HG02943 (cell line): ENCODE measurements around the gene AFF3.
"Not testable (repeated sequence)": the region's sequence is repeated elsewhere in the genome, so short reads cannot be mapped to it uniquely, and the experiment has no call there.

Source experiments
- ATAC-seq: cut with Tn5 transposase; IDR thresholded peaks from one replicate; pipeline ENCODE4 v1.9.1; 2021; ENCODE audit warnings: mild to moderate bottlenecking, low read depth, moderate library complexity; ENCODE audit not compliant: unreplicated experiment

AFF3 gene

DNA sequence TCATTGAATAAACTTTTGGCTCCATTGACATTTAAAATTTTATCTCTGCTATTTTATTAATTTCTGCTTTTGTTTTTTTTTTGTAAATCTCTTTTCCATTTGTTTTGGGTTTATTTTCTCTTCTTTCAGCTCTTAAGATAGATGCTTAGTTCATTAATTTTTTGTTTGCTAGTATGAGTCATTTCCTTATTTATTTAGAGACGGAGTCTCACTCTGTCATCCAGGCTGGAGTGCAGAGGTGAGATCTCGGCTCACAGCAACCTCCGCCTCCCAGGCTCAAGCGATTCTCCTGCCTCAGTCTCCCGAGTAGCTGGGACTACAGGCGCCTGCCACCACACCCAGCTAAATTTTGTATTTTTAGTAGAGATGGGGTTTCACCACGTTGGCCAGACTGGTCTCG lies 407.1 kb downstream of the AFF3 start:
- not testable (repeated sequence) for ATAC-seq

- ATAC-seq = no peak
These were observed 408.2 kb downstream of the AFF3 start for GRCh38 chr2:99734236-99734635.

DNA sequence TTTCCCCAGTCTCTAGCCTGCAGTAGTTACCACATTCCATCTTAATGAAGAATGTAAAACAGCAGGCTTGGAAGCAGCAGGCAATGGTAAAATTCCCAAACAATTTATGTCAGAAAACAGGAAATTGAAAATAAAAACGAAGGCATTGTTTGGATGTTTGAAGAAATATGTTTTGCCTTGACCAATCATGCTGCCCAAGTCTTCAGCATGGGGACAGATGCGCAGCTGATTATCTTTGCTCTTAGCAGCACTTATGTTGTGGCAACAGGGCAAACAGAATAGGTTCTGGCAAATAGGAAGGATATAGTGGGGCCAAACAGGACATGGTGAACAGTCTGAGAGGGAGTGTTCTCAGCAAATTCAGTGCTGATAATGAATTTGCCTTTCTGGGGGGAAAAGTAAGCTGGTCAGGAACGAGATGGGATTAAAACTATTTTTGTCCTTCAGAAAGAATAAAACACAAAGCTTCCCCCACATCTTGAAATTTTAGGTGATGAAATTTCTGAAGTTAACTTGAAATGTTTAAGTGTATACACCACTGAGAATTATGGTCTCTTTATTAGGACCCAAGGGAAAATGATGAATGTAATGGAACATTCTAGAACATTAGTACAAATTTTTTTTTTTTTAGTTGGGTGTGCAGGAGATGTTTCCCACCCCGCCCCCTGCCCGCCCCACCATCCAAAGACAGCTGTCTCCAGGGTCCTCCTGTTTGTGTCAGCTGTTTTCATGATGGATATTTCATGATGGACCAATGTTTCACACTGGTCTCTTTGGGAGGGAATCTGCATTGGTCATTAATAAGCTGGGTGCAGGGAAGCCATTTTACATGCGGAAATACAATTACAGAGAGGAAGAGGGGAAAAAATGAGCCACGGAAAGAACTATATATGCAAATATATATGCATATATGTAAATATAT lies 413.0 kb downstream of the AFF3 start:
- ATAC-seq = no peak

GRCh38 chr2:99728166-99728565 lies 414.2 kb downstream of the AFF3 start:
- no peak for ATAC-seq

- ATAC-seq = no peak
These were observed 415.2 kb downstream of the AFF3 start for GRCh38 chr2:99727199-99727598.

DNA sequence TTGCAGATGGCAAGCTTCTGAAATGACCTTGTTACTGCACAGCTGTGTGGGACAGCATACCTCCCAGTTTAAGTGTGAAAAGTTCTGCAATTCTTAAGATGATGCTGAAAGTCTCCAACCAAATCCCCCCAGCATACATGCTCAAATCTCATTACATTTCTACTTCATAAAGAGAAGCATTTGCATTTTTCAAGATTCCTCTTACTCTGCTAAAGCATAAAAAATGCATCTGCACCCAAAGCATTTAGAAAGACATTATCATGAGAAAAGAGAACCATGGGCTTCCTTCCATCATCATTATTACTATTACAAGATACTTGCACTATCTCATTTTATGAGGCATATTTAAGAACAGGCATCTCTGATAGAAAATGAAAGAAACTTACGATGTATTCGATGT lies 415.7 kb downstream of the AFF3 start:
- no peak for ATAC-seq

DNA sequence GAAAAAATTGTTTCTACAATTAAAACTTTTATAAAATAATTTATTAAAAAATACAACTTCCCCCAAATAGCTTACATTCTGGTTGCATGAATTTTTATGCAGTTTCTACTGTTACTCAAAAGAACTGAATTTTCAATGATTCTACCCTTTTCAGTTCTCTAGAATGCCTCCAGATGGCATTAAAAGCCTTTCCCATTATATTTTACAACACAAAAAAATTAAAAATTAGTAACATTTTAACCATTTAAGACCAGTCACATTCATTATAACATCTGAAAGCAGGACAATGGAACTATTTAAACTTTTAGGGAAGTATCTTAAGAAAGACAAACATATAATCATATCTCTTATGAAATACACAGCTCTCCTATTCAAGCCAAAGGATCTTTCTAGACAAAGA lies 416.6 kb downstream of the AFF3 start:
- no peak for ATAC-seq

- ATAC-seq = no peak
These were observed 419.9 kb downstream of the AFF3 start for GRCh38 chr2:99722476-99722875.

GRCh38 chr2:99719102-99719501 lies 423.3 kb downstream of the AFF3 start:
- no peak for ATAC-seq

DNA sequence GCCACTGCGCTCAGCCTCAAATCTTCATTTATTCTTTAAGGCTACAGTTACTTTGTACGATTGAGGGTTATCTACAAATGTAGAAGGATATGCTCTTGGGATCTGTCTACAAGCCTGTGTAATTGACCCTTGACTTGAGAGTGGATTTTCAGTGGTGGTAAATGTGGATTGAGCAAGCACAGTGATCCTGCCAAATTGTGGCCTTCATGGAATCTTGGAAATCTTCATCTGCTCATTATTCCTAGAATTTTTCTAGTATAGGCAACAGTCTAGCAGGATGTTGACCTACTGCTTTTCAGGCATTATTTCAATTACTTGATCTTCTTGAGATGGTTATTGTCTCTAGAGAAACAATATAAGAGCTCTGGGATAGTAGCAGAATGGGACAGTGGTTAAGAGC lies 426.4 kb downstream of the AFF3 start:
- no peak for ATAC-seq

- ATAC-seq = no peak
These were observed 428.0 kb downstream of the AFF3 start for GRCh38 chr2:99714349-99714748.

DNA sequence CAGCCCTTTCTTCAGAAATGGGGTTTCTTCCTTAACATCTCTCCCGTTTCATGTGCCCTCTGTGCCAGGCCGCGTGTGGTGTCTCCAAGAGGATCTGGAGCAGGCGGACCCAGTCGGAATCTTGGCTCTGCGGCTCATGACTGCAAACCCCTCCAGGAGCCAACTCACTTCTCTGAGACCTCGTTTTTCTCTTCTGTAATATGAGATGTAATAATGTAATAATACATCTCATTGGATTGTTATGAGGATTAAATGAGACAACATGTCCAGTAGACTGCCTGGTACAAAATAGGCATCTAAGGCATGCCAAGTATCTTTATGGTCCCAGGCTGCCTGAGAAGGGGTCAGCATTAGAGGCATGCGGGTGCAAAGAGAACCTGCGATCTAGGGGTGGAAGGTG lies 431.2 kb downstream of the AFF3 start:
- ATAC-seq = no peak

DNA sequence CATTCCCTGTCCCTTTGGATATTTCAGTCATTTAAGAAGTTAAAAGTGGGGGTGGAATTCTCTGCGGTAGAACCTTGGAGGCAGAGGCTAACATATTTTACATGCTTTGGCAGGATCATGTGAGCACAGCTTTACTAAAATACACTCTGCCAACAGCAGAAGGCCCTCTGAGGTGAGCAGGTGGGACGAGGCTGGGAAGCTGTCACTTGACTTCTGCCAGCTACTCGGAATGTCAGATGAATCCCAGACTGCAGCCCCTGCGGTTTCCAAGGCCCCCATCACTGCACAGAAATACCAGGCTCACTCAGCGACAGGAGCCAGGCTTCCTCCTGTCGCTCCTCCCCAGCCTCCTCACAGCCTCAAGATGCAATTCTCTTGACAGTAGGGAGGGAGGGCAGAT lies 431.7 kb downstream of the AFF3 start:
- ATAC-seq = no peak

GRCh38 chr2:99709229-99709628 lies 433.2 kb downstream of the AFF3 start:
- no peak for ATAC-seq

DNA sequence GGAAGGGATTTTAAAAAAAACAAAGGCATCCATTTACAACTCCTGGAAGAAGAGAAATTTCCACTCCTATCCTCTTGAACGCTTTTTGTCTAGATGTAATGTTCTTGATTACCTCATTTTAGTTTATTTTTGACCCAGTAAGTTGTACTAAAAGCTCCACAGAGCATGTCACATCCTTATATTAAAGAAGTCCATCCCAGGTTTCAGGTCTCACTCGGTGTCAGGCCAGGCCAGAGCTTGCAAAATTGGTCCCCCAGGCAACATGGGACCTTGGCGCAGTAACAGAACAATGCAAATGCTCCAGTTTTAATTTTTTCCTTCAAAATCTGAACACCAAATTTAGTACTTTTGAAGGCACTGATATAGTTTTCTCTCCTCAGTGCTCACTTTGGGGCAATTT lies 434.2 kb downstream of the AFF3 start:
- no peak for ATAC-seq

DNA sequence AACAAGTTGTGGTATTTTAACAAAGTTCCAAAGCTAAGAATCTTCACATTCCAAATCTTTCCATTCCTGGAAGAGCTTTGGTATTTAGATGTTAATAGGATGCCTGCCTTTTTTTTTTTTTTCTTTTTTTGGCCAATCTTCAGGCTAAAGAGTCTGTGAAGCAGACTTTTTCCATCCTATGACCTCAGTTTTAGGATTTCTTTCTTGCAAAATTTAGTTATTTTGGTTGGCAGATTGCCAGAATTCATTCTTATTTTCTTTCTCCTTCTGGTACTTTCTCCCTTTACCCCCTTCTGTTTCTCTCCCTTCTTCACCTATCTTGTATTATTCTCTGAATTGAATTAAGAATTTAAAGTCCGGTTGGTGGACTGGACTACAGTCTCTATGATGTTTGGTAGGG lies 434.8 kb downstream of the AFF3 start:
- ATAC-seq = no peak

GRCh38 chr2:99706735-99707134 lies 435.7 kb downstream of the AFF3 start:
- no peak for ATAC-seq

DNA sequence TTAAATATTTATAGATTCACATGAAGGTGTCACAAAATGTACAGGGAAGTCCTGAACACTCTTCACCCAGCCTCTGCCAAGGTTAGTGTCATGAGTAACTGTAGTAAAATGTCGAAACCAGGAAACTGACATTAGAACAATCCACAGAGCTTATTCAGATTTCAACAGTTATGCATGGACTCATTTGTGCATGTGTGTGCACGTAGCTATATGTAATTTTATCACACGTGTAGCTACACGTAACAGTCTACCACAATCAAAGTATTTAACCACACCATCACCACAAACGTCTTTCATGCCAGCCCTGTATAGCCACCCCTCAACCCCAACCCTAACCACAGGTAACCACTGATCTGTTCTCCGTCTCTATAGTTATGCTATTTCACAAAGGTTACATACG lies 440.9 kb downstream of the AFF3 start:
- no peak for ATAC-seq

DNA sequence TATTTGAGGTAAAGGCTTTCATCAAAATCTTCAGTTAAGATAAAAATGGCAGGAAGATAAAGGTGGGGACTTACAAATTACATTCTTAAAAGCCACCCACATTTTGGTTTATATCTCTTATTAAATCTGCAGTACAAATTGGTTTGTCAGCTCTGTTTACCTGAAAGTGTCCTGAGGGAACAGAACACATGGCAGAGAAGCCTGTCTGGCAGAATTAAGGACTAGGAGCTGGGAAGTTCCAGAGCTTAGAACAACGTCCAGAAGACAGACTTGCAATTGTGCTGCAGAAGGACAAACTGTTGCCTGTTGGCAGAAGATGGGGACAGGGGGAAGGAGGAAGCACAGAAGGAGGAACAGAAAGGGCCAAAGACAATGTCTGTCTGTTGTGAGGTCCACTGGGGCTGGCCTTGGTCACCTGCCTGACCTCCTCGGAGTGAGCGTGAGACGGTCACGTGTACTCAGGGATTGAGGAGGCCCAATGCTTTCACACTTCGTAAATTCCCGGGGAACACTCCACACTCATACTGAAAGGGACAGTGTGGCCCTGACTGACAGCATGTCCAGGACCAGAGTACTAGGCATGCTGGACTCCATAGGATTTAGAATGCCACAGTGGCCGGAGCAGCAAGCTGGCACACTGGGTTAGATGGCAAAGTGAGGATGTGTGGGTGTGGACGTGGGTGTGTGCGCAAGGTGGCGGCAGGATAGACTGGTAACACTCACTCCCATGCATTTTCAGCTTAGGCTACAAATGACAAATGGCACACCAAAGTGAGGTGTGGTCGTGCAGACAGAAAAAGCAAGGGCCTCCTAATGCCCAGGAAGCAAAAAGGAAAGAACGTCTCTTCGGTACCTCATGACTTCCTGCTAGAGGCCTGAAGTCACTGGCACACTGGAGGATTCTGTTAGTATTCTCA lies 441.6 kb downstream of the AFF3 start:
- no peak for ATAC-seq

- ATAC-seq = no peak
These were observed 443.5 kb downstream of the AFF3 start for GRCh38 chr2:99698896-99699295.

- ATAC-seq = no peak
These were observed 444.4 kb downstream of the AFF3 start for GRCh38 chr2:99697811-99698568.
